Kidney tubule cell (primary cell): ENCODE results near the gene TAF4.
A peak's percentile ranks its signal among the peaks of the same experiment; 100 is the strongest.

Experiments used
- DNase-seq: peaks from one replicate; pipeline ENCODE4 v3.0.0-alpha.2; 2018; ENCODE audit warnings: low spot score

The TAF4 gene

DNA sequence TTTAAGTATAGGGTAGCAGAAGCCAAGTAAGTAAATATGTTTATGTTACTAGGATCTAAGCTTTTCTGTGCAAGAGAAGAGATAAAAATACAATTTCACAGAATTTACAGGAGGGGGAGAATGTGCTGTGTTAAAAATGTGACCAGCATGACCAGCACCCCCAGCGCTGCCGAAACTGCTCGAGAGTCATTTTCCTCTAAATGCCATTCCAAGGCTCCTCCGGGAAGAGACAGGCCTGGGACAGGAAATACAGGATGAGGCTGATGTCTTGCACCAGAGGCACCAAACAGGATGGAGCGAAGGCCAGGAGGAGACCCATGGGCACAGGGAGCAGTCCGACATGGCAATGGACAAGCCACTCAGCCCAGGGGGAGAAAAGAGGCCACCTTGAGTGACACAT lies 21.1 kb downstream of the TAF4 start:
- no peak for DNase-seq

GRCh38 chr20:62043131-62043914 lies 22.4 kb downstream of the TAF4 start:
- no peak for DNase-seq

- DNase-seq, result no peak
Observed at GRCh38 chr20:62042025-62042820, 23.5 kb downstream of the TAF4 start.

DNA sequence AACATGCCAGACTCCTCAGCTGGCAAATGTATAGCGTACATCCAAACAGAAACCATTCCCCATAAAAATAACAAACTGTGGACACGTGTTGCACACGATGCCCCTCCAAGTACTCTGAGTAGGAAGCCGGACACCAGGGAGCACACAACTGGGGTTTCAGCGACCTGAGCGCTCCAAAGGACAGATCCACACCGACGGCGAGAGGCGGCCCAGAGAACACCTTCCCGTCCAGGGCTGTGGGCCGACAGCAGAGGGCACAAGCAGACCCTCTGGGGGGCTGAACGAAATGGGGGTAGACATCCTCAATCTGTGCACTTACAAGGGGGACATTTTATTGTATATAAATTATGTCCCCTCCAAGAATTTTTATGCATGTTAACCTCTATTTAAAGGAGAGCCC lies 24.7 kb downstream of the TAF4 start:
- DNase-seq, result no peak

DNA sequence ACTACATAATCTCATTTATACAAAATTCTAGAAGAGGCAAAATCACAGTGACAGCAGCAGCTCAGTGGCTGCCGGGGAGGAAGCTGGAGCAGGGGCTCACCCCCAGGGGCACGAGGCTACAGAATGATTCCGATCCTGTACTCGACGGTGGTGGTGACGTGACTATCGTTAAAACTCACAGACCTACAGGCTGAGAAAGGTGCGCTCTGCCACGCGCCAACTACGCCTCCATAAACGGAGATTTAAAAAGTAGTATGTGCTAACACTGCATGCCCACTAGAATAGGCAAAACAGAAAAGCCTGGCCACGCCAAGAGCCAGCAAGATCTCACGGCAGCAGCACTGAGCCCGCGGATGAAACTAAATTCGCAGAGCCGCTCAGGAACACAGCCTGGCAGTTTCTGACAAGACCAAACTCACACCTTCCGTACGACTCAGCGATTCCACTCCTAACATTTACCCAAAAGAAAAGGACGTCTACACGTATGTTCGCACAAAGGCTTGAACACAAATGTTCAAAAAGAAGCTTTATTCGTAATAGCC lies 25.2 kb downstream of the TAF4 start:
- DNase-seq, result no peak

DNA sequence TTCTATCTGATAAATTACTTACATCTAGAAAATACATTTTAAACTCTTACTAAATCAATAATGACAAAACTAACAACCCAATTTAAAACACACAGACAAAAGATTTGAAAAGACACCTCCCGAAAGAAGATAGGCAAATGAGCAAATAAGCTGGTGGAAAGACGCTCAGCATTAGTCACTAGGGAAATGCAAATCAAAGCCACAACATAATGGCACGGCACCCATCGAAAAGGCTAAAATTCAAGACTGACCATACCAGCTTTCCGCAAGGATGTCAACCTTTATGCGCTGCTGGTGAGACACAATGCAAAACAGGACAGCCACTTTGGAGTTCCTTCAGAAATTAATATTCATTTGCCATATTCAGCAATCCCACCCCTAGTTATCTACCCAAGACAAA lies 25.9 kb downstream of the TAF4 start:
- DNase-seq, result no peak

DNA sequence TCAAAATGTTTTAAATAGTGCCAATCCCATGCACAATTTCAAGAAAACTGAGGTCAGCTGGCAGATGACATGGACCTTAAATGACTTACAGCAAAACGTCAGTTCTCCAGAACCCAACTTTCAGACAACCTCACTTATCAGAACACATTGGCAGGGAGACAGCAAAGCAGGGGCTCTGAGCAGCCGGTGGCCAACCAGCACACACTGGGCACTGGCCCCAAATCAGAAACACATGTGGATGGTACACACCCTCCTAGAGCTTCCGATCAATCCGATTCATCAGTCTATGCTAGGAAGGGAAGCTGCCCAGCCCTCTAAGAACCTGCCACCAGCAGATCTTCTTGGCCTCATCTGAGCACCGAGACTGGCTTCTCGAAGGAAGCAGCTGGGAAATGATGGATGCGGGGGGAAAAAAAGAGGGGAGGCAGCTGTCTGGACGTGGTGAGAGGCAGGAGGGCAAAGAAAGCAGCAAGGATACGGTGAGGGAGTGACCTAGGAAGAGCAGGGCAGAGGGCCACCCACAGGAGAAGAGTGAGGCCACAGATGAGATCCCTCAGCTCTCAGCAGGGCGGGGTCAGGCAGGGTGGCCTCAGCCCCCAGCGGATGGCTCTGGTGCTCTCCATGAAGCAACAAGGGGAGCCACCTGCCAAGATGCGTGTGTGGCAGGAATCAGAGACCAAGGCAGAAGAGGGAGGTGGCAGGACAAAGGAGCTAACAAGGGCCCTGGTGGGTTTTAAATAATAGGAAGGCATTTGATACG lies 32.9 kb downstream of the TAF4 start:
- no peak for DNase-seq

DNA sequence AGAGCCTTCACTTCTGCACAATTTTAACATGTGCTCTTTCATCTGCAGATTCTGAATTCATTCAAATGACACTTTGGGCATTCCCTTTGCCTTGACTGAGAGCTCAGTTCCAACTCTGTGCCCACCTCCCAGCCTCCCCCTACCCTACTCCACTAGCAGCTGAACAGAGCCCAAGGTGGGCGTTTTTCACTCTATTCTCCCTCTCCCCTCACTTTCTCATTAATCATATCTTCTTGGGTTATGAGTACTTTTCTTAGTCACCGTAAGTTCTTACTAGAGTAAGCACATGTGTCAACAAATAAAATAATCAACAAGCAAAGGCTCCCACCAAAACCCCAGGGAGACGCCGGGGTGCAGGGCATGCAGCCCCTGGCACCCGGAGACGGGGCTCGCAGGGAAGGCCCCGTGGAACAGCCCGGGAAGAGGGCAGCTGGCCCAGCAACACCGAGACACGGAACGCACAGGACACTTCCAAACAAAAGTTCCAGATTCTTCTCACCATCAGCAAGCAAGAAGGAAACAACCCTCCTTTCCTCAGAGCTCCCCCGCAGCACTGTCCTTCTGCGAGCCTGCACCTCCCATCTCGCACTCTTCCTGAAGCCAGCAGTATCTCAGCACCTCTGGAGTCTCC lies 34.1 kb downstream of the TAF4 start:
- no peak for DNase-seq

GRCh38 chr20:62030834-62031434 lies 34.7 kb downstream of the TAF4 start:
- DNase-seq, result peak; percentile 40

- no peak for DNase-seq
Observed at GRCh38 chr20:62030357-62030756, 35.3 kb downstream of the TAF4 start.

DNA sequence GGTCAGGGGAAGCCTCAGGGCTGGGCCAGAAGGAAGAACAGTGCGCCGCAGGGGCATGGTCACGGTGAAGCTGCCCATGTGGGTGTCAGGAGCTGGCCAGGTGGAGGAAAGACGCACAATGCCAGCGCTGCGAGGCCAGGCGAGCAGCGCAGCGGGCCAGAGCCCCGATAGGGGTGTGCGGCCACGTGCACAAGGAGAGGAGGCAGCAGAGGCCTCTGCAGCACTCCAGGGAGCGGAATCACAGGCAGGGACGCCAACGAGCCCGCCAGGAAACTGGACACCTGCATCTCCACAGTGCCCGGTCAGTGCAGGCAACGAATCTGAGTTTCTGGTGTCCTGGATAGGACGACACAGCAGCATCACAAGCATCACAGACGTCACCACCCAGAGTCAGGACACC lies 35.7 kb downstream of the TAF4 start:
- DNase-seq, result no peak

- no peak for DNase-seq
Observed at GRCh38 chr20:62029296-62029695, 36.4 kb downstream of the TAF4 start.

GRCh38 chr20:62028384-62028783 lies 37.3 kb downstream of the TAF4 start:
- DNase-seq, result no peak

- DNase-seq, result peak; percentile 11
Observed at GRCh38 chr20:62027698-62028321, 37.9 kb downstream of the TAF4 start.

DNA sequence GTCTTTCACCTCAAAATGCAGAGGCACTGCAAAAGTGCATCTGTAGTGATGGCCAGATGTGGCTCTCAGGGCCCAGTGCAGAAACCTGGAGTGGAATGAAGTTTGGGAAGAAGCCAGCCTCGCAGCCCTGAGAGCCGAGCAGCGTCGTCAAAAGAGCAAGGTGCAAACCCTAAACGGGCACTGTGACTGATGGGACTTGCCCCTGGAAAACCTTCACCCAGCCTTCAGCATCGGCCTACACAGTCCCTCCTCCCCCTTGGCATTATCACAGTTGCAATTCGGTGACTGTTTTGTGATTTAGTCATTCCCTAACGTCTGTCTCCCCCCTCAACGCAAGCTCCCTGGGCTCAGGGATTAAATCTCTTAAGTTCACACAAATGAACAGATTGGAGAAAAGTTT lies 38.6 kb downstream of the TAF4 start:
- peak; percentile 51 for DNase-seq

DNA sequence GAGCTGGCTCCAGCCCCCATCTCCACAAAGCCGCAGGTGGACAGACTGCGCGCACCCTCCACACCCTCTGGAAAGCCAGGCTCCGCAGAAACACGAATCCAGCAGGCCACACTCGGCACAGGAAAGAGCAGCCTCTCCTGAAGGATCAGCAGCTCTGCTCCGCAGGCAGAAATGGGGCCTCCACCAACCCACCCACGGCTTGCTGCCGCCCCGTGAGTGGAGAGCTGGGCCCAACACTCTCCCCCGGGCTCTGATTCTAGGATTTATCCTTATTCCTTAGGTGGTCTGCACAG lies 39.2 kb downstream of the TAF4 start:
- no peak for DNase-seq

DNA sequence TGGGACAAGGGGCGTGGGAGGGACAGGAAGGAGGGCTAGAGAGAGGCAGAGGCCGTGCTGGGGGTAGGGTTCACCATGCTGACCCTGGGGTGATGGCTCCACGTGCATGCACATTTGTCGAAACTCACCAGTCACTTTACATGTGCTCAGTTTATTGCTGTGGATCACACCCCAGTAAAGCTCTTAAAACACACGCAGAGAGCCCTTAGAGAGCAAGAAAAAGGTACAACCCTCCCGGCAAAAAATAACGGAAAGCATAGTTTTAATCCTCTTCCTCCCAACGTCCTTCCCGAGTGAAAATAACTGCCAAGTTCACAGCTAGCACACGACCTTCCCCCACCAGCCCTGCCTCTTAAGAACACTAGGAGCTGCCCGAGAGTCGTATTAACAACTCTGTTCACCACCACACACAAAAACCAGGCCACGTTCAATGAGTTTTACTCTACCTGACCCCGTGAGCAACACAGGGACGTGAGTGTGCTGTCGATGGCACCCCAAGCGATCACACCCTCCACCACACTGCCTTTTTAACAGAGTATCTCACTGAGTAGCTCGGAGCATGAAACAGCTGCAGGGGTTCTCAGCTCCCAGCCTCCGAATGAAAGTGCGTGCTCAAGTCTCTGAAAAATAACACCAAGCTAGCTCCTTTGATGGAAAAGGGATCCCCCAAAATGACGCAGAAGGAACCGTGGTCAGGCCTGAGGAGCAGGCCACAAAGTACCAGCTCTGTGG lies 39.7 kb downstream of the TAF4 start:
- DNase-seq, result peak; percentile 53

DNA sequence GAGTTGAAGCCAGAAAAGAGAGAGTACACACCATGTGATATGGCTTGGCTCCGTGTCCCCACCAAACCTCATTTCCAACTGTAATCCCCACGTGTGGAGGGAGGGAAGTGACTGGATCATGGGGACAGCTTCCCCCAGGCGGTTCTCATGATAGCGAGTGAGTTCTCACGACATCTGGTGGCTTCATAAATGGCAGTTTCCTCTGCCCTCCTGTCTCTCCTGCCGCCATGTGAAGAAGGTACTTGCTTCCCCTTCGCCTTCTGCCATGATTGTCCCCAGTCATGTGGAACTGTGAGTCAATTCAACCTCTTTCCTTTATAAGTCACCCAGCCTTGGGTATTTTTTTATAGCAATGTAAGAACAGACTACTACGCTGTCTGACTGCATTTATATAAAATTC lies 40.3 kb downstream of the TAF4 start:
- peak; percentile 59 for DNase-seq

GRCh38 chr20:62023935-62024334 lies 41.7 kb downstream of the TAF4 start:
- DNase-seq, result no peak

- DNase-seq, result no peak
Observed at GRCh38 chr20:62022575-62023139, 43.0 kb downstream of the TAF4 start.
